Activated CD8-positive, alpha-beta memory T cell treated with anti-CD3 and anti-CD28 coated beads, Interleukin-2, amount 50 U/mL, for 48 hours (primary cell): ENCODE results near the gene PPIL4.

Experiments
- DNase-seq: peaks from one replicate; pipeline ENCODE4 v3.0.0-alpha.2; 2020

PPIL4 gene

GRCh38 chr6:149457316-149457884, 88.4 kb downstream of the PPIL4 start:
- DNase-seq = no peak

GRCh38 chr6:149456311-149457021, 89.4 kb downstream of the PPIL4 start:
- no peak for DNase-seq

GRCh38 chr6:149455031-149455732, 90.7 kb downstream of the PPIL4 start:
- DNase-seq = no peak
